Bladder microvascular endothelial cell (primary cell): ENCODE data around the gene KCNG2. TPM values are rescaled to one million over a fixed set of nuclear protein-coding genes. Genes with fewer than 3 reads are reported as not detected.

Source experiments
- total RNA-seq: library from RNA; depleted of rRNA; stranded (reverse); fragments of >200 nt; gene quantifications from 2 replicates; pipeline ENCODE4 v1.2.3, GENCODE V29; 2014

KCNG2 gene, protein sequence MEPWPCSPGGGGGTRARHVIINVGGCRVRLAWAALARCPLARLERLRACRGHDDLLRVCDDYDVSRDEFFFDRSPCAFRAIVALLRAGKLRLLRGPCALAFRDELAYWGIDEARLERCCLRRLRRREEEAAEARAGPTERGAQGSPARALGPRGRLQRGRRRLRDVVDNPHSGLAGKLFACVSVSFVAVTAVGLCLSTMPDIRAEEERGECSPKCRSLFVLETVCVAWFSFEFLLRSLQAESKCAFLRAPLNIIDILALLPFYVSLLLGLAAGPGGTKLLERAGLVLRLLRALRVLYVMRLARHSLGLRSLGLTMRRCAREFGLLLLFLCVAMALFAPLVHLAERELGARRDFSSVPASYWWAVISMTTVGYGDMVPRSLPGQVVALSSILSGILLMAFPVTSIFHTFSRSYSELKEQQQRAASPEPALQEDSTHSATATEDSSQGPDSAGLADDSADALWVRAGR
- total RNA-seq = 0.63 TPM in 1 of 2 replicates, not detected in the other

DNA sequence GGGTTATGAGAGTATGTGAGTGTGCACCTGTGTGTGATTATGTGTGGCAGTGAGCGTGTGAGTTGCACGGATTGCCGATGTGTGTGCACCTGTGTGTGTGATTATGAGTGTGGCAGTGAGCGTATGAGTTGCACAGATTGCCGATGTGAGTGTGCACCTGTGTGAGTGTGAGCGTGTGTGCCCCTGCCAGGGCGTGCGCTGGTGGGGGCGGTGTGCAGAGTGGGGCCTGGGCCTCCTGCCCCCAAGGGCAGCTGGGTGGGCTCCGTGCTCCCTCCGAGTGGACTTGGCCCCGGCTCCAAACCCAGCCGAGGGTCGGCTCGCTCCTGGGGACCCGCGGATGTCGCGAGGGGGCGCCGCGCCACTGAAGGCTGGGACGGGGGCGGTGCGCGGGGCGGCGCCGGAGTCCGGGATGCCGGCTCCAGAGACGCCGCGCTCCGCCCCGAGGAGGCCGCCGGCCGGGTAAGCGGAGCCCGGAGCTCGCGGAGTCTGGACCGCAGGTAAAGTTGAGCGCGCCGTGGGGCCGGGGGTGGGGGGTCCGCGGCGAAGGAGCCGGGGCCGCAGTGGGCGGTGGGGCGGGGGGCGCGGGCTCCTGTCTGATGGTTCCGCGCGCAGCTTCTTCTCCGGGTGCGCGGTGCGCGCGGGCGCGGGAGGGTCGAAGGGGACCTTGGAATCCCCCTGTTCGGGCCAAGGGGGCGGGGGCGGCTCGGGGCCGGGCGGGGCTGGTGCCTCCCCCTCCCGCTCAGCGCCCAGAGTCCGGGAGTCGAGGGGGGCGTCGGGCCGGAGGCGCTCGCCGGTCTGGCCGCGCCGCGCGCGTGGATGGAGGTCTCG, at the start of gene KCNG2:
Gene KCNG2 (plus strand): TSS at position 421 of the 828 bp plus-strand sequence. CDS start 65,730 bp downstream, outside the sequence.

Other genes with a start within 250 kb of the KCNG2 start
- gene CTDP1, start 118.1 kb upstream of the KCNG2 start, total RNA-seq = 24.8 and 35.5 TPM in 2 replicates
- 40.3 and 43.1 TPM in 2 replicates for gene SLC66A2, start 153.7 kb downstream of the KCNG2 start, total RNA-seq
- gene HSBP1L1, start 166.7 kb downstream of the KCNG2 start, total RNA-seq = 4.5 and 7.1 TPM in 2 replicates
- gene TXNL4A, start 190.6 kb downstream of the KCNG2 start, total RNA-seq = 38.7 and 74.1 TPM in 2 replicates
- 30.4 and 37.8 TPM in 2 replicates for gene RBFA, start 236.5 kb downstream of the KCNG2 start, total RNA-seq